Inflammatory macrophage (primary cell): Measurements from ENCODE around the gene PHYKPL.

Source experiments
- DNase-seq, 2 donors: peaks; one replicate each; pipeline ENCODE4 v3.0.0-alpha.2; 2020 to 2022

PHYKPL gene

GRCh38 chr5:178180141-178180863 is 52.3 kb downstream of the PHYKPL start:
- DNase-seq, result no peak

GRCh38 chr5:178177569-178177968 is 55.0 kb downstream of the PHYKPL start:
- no peak for DNase-seq

DNA sequence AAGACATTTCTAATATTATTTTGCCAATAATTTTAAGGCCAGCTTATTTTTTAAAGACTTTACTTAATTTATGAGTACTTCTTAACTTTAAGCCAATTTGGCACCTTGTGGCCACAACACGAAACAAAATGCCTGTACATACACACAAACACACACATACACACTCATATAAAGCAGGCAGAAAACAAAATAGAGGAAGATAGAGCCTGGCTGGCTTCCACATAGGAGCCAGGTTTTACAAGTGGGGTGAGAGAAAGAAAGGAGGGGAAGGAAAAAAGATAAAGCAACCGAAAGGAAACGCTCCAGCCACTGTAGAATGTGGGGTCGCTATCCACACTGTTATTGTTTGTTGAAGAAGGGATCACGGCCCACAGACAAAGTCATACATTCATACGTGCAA is 55.8 kb downstream of the PHYKPL start:
- DNase-seq, result no peak

GRCh38 chr5:178174456-178174855 is 58.1 kb downstream of the PHYKPL start:
- DNase-seq, result no peak

DNA sequence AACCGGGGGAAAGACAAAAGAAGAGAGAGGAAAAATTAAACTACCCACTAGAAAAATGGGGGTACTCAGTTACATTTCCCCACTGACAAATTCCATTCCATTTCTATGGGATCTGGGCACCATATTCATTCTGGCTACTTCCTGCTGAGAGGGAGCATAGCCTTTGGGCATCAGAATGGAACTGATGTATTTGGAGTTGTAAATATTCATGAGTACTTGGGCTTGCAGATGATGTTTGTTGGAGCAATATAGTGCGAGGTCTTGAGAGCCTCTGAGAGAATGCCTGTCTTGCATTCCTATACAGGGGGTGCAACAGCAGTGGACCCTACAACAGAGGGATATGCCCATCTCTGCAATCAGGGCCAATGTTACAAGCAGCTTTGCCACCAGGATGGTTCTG is 62.1 kb downstream of the PHYKPL start:
- DNase-seq, result no peak

DNA sequence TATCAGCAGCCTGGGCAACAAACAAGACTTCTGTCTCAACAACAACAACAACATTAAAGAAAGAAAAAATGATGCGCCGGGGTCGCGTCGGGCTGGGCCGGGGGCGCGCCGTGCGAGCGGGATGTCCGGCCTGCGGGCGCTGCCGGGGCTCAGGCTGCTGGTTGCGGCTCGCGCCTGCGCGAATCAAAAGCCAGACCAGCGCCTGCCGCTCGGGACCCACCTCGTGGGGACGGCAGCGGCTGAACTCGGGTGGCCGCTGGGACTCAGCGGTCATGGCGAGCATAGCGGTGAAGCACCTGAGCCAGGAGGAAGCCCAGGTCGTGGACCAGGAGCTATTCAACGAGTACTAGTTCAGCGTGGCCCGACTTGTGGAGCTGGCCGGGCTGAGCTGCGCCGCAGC is 67.0 kb downstream of the PHYKPL start:
- no peak for DNase-seq

DNA sequence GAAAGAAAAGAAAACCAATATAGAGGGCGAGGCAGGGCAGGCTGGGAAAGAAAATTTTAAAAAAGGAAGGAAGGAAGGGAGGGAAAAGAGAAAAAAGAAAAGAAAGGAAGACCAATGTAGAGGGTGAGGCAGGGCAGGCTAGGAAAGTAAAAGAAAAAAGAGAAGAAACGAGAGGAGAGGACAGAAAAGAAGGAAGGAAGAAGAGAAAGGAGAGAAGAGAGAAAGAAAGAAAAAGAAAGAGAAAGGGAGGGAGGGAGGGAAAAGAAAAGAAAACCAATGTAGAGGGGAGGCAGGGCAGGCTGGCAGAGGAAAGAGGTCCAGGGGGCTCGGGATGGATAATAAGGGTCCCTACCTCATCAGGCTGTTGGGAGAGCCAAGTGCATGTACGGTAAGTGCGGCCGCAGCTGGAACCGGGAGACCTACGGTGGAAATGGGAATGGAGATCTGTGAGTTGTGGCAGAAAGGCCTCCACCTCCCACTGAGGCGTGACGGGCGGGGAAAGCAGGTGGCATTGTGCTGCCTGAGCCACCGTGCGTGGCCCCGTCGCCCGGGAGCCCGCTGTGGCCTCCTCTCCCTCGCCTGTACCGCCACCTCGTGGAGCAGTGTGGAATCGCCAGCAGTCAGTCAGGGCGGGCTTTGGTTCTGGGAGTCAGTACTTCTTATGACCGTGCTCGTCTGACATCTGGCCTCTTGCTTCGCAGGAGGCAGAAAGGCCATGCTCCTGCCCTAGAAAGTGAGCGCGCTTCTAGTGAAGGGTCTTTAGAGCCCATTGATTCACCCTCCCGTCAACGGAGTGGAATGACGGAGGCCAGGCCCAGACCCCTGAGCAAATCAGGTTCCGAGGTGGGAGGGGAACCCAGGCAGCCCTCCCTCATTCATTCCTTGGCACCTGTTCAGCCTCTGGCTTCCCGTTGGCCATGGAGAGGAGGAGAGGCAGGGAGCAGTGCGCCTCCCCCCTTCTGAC is 68.5 kb downstream of the PHYKPL start:
- DNase-seq, result peak; percentile 81 to 88

GRCh38 chr5:178162481-178162880 is 70.1 kb downstream of the PHYKPL start:
- no peak for DNase-seq

GRCh38 chr5:178160176-178160575 is 72.4 kb downstream of the PHYKPL start:
- no peak for DNase-seq
